ENCODE results near the gene SORCS1.

DNA sequence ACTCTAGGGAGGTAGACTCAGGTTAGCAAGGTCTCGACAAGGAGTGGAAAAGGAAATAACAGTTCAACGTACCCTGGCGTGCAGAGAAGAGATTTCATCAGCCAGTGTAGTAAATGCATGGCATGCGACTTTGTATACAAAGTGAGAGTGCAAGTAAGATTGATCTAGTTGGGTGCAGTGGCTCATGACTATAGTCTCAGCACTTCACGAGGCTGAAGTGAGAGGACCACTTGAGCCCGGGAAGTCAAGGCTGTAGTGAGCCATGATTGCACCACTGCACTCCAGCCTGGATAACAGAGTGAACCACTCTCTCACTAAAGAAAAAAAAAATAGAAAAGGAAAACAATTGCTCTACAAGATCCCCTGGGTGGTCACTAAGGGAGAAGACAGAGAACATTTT lies 528.6 kb downstream of the SORCS1 start:
- no peak for TF ChIP-seq EP300 (IDR thresholded peaks at IDR 0.05; ENCODE audit: borderline replicate concordance in 1 of 2, low read depth in 2 of 2, low read length in 2 of 2)
- no peak for TF ChIP-seq EZH2 (IDR thresholded peaks at IDR 0.05; ENCODE audit: low read depth, low read length, severe bottlenecking)
- no peak for TF ChIP-seq POLR2A (IDR thresholded peaks at IDR 0.05; ENCODE audit: control extremely low read depth in 1 of 2, low read depth in 2 of 2, low read length in 2 of 2)
- TF ChIP-seq, protein P1, sequence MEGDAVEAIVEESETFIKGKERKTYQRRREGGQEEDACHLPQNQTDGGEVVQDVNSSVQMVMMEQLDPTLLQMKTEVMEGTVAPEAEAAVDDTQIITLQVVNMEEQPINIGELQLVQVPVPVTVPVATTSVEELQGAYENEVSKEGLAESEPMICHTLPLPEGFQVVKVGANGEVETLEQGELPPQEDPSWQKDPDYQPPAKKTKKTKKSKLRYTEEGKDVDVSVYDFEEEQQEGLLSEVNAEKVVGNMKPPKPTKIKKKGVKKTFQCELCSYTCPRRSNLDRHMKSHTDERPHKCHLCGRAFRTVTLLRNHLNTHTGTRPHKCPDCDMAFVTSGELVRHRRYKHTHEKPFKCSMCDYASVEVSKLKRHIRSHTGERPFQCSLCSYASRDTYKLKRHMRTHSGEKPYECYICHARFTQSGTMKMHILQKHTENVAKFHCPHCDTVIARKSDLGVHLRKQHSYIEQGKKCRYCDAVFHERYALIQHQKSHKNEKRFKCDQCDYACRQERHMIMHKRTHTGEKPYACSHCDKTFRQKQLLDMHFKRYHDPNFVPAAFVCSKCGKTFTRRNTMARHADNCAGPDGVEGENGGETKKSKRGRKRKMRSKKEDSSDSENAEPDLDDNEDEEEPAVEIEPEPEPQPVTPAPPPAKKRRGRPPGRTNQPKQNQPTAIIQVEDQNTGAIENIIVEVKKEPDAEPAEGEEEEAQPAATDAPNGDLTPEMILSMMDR (IDR thresholded peaks at IDR 0.05; ENCODE audit: control extremely low read depth in 1 of 3, insufficient read depth in 1 of 3, low read depth in 1 of 3, low read length in 3 of 3), result no peak
- no peak for TF ChIP-seq SRF (IDR thresholded peaks at IDR 0.05; ENCODE audit: low read depth, low read length)
- TF ChIP-seq RFX5 (IDR thresholded peaks at IDR 0.05; ENCODE audit: borderline replicate concordance, low read depth, low read length), result no peak
- TF ChIP-seq, protein P2, sequence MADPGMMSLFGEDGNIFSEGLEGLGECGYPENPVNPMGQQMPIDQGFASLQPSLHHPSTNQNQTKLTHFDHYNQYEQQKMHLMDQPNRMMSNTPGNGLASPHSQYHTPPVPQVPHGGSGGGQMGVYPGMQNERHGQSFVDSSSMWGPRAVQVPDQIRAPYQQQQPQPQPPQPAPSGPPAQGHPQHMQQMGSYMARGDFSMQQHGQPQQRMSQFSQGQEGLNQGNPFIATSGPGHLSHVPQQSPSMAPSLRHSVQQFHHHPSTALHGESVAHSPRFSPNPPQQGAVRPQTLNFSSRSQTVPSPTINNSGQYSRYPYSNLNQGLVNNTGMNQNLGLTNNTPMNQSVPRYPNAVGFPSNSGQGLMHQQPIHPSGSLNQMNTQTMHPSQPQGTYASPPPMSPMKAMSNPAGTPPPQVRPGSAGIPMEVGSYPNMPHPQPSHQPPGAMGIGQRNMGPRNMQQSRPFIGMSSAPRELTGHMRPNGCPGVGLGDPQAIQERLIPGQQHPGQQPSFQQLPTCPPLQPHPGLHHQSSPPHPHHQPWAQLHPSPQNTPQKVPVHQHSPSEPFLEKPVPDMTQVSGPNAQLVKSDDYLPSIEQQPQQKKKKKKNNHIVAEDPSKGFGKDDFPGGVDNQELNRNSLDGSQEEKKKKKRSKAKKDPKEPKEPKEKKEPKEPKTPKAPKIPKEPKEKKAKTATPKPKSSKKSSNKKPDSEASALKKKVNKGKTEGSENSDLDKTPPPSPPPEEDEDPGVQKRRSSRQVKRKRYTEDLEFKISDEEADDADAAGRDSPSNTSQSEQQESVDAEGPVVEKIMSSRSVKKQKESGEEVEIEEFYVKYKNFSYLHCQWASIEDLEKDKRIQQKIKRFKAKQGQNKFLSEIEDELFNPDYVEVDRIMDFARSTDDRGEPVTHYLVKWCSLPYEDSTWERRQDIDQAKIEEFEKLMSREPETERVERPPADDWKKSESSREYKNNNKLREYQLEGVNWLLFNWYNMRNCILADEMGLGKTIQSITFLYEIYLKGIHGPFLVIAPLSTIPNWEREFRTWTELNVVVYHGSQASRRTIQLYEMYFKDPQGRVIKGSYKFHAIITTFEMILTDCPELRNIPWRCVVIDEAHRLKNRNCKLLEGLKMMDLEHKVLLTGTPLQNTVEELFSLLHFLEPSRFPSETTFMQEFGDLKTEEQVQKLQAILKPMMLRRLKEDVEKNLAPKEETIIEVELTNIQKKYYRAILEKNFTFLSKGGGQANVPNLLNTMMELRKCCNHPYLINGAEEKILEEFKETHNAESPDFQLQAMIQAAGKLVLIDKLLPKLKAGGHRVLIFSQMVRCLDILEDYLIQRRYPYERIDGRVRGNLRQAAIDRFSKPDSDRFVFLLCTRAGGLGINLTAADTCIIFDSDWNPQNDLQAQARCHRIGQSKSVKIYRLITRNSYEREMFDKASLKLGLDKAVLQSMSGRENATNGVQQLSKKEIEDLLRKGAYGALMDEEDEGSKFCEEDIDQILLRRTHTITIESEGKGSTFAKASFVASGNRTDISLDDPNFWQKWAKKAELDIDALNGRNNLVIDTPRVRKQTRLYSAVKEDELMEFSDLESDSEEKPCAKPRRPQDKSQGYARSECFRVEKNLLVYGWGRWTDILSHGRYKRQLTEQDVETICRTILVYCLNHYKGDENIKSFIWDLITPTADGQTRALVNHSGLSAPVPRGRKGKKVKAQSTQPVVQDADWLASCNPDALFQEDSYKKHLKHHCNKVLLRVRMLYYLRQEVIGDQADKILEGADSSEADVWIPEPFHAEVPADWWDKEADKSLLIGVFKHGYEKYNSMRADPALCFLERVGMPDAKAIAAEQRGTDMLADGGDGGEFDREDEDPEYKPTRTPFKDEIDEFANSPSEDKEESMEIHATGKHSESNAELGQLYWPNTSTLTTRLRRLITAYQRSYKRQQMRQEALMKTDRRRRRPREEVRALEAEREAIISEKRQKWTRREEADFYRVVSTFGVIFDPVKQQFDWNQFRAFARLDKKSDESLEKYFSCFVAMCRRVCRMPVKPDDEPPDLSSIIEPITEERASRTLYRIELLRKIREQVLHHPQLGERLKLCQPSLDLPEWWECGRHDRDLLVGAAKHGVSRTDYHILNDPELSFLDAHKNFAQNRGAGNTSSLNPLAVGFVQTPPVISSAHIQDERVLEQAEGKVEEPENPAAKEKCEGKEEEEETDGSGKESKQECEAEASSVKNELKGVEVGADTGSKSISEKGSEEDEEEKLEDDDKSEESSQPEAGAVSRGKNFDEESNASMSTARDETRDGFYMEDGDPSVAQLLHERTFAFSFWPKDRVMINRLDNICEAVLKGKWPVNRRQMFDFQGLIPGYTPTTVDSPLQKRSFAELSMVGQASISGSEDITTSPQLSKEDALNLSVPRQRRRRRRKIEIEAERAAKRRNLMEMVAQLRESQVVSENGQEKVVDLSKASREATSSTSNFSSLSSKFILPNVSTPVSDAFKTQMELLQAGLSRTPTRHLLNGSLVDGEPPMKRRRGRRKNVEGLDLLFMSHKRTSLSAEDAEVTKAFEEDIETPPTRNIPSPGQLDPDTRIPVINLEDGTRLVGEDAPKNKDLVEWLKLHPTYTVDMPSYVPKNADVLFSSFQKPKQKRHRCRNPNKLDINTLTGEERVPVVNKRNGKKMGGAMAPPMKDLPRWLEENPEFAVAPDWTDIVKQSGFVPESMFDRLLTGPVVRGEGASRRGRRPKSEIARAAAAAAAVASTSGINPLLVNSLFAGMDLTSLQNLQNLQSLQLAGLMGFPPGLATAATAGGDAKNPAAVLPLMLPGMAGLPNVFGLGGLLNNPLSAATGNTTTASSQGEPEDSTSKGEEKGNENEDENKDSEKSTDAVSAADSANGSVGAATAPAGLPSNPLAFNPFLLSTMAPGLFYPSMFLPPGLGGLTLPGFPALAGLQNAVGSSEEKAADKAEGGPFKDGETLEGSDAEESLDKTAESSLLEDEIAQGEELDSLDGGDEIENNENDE (IDR thresholded peaks at IDR 0.05; ENCODE audit: insufficient replicate concordance, low read length), result no peak
- TF ChIP-seq ZNF274 (IDR thresholded peaks at IDR 0.05; ENCODE audit: borderline replicate concordance, extremely low read depth, low read length), result no peak
- TF ChIP-seq RXRA (IDR thresholded peaks at IDR 0.05; ENCODE audit: insufficient read depth, low read depth, low read length), result no peak
- TF ChIP-seq HDAC2 (IDR thresholded peaks at IDR 0.05; ENCODE audit: borderline replicate concordance in 1 of 2, low read depth in 2 of 2, low read length in 2 of 2), result no peak
- TF ChIP-seq POLR2AphosphoS5 (IDR thresholded peaks at IDR 0.05; ENCODE audit: low read depth, low read length), result no peak
- no peak for TF ChIP-seq BRCA1 (IDR thresholded peaks at IDR 0.05; ENCODE audit: low read depth, low read length)
- no peak for TF ChIP-seq CEBPB (IDR thresholded peaks at IDR 0.05; ENCODE audit: low read depth, low read length)
